ENCODE data around the gene SDF4. TPM values are rescaled to one million over a fixed set of nuclear protein-coding genes. Genes with fewer than 3 reads are reported as not detected.

SDF4 gene
- total RNA-seq, 3 donors from 2014 or later (not counting 1 experiment from before 2014, with no cell fraction given): 176 to 211 (median 184) TPM

- Histone ChIP-seq H3K27me3 (ENCODE audit: control insufficient read depth, insufficient read depth, low read length) (no peaks in the 10 kb centered on the region), H3K4me1 (ENCODE audit: control insufficient read depth, insufficient read depth, low read length) (peaks cover 9% of the 10 kb centered on the region), H3K9me3 (ENCODE audit: control insufficient read depth, insufficient read depth, low read length) (no peaks in the 10 kb centered on the region), H3K36me3 (ENCODE audit: control insufficient read depth, insufficient read depth, low read length) (peaks cover 42% of the 10 kb centered on the region), H3K4me3 (ENCODE audit: low read length) (no peak overlapping the region), H3K27ac (ENCODE audit: low read length) (no peak overlapping the region)
- intact Hi-C loops (cut with micrococcal nuclease): no loop called here
- Mint-ChIP-seq H3K9me3 (no peaks in the 10 kb centered on the region), H3K36me3 (no peaks in the 10 kb centered on the region), H3K27ac (no peak overlapping the region), H3K4me1 (peaks cover 22 to 31% of the 10 kb centered on the region in 2 donors), H3K4me3 (no peak overlapping the region), H3K27me3 (ENCODE audit: low read depth in 2 of 2) (no peaks in the 10 kb centered on the region)
- TF ChIP-seq CTCF (IDR thresholded peaks at IDR 0.05): no peak
- no peak for ATAC-seq
- DNase-seq: no peak
- 95% methylated on average over 25 of the region's 31 CpGs for WGBS (ENCODE audit: insufficient coverage)
These were observed 25.4 kb upstream of the SDF4 start for GRCh38 chr1:1256956-1257871.

GRCh38 chr1:1255611-1256010 is 23.8 kb upstream of the SDF4 start:
- H3K36me3 ChIP-seq (ENCODE audit: control insufficient read depth, insufficient read depth, low read length): peaks cover 38% of the 10 kb centered on the region
- Mint-ChIP-seq H3K36me3 (no peaks in the 10 kb centered on the region), H3K27me3 (ENCODE audit: low read depth in 2 of 2) (no peaks in the 10 kb centered on the region), H3K9me3 (no peaks in the 10 kb centered on the region), H3K4me1 (peaks cover 16 to 30% of the 10 kb centered on the region in 2 donors), H3K27ac (peak overlapping the region; percentile 18 to 22), H3K4me3 (no peak overlapping the region)
- H3K9me3 ChIP-seq (ENCODE audit: control insufficient read depth, insufficient read depth, low read length): no peaks in the 10 kb centered on the region
- no peak for TF ChIP-seq CTCF (IDR thresholded peaks at IDR 0.05)
- DNase-seq: no peak
- no peak for ATAC-seq
- peaks cover 13% of the 10 kb centered on the region for H3K4me1 ChIP-seq (ENCODE audit: control insufficient read depth, insufficient read depth, low read length)
- WGBS (ENCODE audit: insufficient coverage): 94% methylated on average over 9 of the region's 10 CpGs
- H3K27me3 ChIP-seq (ENCODE audit: control insufficient read depth, insufficient read depth, low read length): no peaks in the 10 kb centered on the region
- H3K27ac ChIP-seq (ENCODE audit: low read length): no peak overlapping the region
- no peak overlapping the region for H3K4me3 ChIP-seq (ENCODE audit: low read length)
- intact Hi-C loops (cut with micrococcal nuclease): no loop called here

- peaks cover 37% of the 10 kb centered on the region for H3K36me3 ChIP-seq (ENCODE audit: control insufficient read depth, insufficient read depth, low read length)
- no peak overlapping the region for H3K4me3 Mint-ChIP-seq
- no peaks in the 10 kb centered on the region for H3K9me3 ChIP-seq (ENCODE audit: control insufficient read depth, insufficient read depth, low read length)
- H3K4me1 Mint-ChIP-seq: peaks cover 13 to 29% of the 10 kb centered on the region in 2 donors
- WGBS (ENCODE audit: insufficient coverage): 95% methylated on average over 26 of the region's 26 CpGs
- no peak overlapping the region for H3K4me3 ChIP-seq (ENCODE audit: low read length)
- peak overlapping the region in 1 of 2 donors; percentile 18 for H3K27ac Mint-ChIP-seq
- H3K27me3 Mint-ChIP-seq (ENCODE audit: low read depth in 2 of 2): no peaks in the 10 kb centered on the region
- H3K27ac ChIP-seq (ENCODE audit: low read length): no peak overlapping the region
- DNase-seq (no peak), ATAC-seq (no peak)
- H3K36me3 Mint-ChIP-seq: no peaks in the 10 kb centered on the region
- H3K4me1 ChIP-seq (ENCODE audit: control insufficient read depth, insufficient read depth, low read length): peaks cover 15% of the 10 kb centered on the region
- intact Hi-C loops (cut with micrococcal nuclease): no loop called here
- TF ChIP-seq CTCF (IDR thresholded peaks at IDR 0.05): no peak
- H3K27me3 ChIP-seq (ENCODE audit: control insufficient read depth, insufficient read depth, low read length): no peaks in the 10 kb centered on the region
- no peaks in the 10 kb centered on the region for H3K9me3 Mint-ChIP-seq
These were observed 23.3 kb upstream of the SDF4 start for GRCh38 chr1:1255078-1255477.

All from natural killer cell (primary cell).